GM21786 (cell line): ENCODE data around the gene SSU72.
"Not testable (repeated sequence)": the region's sequence is repeated elsewhere in the genome, so short reads cannot be mapped to it uniquely, and the experiment has no call there.

Source experiments
- ATAC-seq: cut with Tn5 transposase; IDR thresholded peaks from one replicate; pipeline ENCODE4 v1.9.1; 2021; ENCODE audit not compliant: unreplicated experiment

Gene SSU72

DNA sequence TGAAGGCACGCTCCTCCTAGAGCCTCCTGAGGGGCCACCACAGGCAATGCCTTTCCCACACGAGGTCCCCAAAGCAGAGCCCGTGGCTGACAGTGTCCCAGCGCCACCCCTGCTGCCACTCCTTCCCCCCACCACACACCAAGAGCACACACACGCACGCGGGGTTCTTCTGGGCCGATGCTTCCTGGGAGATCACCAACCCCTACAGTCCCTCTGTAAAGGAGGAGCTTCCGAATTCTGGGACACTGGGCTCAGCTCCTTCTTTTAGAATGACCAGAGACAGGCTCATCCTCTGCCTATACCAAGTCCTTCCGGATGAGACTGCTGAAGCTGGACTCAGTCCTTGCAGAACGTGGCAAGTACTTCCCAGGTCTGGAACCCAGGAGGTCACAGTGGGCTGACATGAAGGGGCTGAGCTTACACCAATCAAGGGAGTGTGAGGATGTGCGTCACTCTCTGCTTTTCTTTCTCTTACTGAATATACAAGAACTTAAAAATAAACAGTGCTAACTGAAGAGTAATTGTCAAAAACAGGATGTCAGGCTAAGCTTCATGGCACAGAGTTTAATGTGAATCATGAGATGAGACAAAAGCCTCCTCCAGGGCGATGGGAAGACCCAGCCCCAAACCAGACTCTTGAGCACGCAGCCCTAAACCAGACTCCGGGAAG is 12.7 kb downstream of the SSU72 start:
- no peak for ATAC-seq

DNA sequence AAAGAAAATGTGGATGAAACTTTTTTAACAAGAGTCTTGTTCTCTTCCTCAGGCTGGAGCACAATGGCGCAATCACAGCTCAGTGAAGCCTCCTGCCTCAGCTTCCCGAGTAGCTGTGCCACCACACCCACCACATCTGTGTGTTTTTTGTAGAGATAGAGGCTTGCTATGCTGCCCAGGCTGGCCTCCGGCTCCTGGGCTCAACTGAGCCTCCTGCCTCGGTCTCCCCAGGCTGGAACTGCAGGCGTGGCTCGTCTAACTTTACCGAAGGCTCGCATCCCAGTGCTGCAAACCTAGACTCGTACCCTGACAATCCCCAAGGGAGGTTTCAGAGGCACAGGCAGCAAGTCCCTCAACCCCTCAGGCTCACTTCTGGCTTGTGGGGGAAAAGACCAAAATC is 14.5 kb downstream of the SSU72 start:
- ATAC-seq, result no peak

DNA sequence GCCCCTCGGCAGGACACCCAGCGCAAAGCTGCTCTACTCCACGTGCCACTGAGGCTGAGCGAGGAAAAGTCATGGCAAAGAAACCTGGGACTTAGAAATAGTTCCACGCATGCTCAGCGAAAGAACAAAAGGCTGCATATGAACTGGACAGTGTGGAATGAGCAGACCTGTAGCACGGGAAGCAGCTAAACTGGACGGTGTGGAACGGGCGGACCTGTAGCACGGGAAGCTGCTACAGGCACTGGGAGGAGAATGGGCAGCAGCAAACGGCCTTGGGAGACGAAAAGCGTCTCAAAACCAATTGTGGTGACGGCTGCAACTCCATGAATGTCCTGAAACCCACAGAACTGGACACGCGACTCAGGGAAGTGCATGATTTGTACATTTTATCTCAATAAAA is 15.6 kb downstream of the SSU72 start:
- ATAC-seq, result no peak

DNA sequence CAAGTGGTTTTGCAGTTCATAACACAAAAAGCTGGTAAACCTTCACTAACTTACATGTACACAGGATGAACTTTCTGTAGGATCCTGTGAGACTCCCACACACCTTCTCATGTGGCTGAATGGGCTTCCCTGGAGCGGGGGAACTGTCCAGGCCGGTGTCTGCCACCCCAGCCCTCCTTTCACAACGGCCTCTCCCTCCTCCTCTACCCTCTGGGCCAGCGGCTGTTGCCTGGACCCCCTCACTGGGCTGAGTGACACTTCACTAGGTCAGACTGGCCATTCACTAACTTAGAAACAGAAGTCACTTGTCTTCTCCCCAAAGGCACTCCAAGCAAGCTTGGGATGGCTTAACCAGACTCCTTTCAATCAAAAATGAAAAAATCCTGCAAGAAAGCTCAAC is 16.1 kb downstream of the SSU72 start:
- ATAC-seq, result no peak

DNA sequence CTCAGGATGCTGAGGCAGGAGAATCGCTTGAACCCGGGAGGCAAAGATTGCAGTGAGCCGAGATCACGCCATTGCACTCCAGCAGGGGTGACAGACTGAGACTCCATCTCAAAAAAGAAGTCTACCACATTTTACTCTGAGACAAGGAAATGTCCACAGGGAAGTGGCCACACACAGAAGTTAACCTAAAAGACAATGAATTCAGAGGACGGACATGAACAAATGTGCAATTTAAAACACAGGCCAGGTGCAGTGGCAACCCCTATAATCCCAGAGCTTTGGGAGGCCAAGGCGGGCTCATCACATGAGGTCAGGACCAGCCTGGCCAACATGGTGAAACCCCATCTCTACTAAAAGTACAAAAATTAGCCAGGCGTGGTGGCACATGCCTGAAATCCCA is 17.0 kb downstream of the SSU72 start:
- not testable (repeated sequence) for ATAC-seq

DNA sequence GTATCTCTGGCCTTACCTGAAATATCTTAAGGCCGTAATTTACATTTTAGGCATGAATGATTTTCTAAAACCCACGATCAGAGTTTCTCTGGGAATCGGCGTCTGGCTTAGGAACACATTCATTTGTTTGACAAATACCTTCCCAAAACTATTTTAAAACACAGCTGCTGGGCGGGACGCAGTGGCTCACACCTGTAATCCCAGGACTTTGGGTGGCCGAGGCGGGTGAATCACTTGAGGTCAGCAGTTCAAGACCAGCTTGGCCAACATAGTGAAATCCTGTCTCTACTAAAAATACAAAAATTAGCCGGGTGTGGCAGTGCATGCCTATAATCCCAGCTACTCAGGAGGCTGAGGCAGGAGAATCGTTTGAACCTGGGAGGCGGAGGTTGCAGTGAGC is 17.7 kb downstream of the SSU72 start:
- not testable (repeated sequence) for ATAC-seq

DNA sequence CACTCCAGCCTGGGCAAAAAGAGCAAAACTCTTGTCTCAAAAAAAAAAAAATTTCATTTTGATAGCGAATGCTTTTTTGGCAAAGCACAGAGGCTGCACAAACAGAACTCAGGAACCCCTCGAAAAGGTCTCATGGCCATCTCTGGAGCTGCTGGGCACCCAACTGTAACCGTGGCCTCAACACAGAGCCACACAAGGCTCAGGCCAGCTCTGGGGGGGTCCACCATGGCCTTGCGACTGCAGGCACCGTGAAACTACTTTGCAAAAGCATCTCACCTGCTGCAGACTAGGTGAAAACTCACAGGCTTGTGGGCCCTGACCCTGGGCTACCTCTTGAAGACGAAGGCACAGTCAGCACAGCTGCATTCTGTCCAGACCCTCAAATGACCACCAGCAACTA is 18.2 kb downstream of the SSU72 start:
- ATAC-seq, result no peak

DNA sequence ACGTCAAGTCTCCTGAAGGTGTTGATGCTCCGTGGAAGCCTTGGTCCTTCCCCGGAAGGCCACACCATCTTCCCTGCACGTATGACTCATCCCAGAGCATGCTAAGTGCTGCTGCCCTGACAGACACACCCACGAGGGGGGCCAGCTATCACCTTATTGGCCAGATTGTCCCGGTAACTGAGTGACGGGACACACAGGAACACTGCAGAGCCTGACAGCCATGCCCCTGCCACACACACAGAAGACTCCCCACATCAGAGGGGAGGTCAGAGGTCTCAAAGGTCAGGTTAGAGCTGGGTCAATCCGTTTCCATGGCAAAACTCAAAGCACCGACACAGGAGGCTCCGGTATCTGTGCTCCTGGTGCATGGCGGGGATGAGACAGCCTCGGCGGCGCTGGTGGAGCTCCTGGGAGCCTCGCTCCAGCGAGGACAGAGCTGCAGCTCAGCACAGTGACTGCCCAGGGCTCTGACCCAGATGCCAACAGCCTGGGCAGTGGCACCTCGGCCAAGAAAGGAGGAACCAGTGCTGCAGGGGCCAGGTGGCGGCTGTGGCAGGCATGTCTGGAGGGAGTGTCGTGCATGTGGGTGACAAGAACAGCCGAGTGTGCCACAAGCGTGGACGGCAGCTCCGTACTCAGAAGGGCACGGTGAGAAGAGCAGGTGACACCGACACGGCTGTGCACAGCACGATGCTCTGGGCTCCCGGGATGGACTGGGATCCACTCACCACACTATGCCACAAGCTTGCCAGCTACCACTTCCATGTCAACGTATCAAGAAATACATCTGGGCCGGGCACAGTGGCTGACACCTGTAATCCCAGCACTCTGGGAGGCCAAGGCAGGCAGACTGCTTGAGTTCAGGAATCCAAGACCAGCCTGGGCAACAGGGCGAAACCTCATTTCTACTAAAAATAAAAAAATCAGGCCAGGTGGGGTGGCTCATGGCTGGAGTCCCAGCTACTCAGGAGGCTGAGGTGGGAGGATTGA is 19.4 kb downstream of the SSU72 start:
- no peak for ATAC-seq

DNA sequence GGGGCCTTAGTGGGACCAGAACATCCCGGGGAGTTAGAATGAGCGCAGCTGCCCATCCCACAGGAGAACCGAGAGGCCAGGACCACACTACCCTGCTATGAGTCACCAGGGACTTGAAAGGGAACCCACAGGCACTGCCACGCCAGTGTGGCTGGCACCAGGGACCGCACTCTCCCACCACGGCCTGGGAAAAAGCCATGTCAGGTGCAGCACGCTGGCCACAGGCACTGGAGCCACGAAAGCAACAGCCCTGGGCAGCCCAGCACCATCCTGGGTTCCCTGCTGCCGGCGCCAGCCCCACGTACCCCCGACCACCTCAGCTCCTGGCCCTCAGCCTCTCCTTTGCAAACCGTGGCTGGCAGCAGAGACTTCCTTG is 20.1 kb downstream of the SSU72 start:
- no peak for ATAC-seq

DNA sequence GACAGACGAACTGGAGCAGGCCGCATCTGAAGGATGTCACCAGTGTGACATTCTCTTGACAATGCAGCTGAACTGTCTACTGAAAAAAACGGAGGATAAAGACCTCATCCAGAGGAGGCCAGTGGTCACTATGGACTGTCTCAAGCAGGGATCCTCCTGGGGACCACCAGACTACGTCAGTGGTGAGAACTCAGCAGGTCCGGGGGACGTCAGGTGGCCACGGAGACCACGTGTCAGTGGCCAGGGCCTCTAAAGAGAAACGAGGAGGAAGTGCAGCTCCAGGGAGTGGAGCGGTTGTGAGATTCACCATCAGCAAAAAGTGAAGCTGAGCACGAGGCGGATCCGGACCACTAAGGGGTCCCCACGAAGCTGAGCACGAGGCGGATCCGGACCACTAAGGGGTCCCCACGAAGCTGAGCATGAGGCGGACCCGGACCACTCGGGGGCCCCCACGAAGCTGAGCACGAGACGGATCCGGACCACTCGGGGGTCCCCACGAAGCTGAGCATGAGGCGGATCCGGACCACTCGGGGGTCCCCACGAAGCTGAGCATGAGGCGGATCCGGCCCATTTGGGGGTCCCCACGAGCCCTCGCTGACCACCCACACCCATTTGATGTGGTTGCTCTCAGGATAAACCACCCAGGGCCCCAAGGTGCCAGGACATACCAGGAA is 20.7 kb downstream of the SSU72 start:
- ATAC-seq, result no peak

DNA sequence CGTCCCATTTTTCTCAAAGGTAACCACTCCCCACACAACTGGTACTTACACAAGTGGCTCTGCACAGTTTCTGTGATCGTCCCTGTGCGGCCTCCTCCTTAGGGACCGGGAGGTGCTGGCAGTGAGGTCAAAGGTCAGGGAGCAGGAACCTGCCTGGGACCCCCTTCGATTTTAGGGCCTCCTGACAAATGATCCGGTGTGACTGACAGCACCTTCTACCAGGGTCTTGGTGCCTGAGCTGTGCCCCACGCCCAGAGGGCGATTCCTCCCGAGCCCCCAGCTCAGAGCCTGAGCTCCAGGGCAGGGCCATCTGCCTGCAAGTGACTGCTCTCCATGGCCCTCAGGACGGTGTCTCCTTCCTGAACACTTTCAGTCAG is 22.4 kb downstream of the SSU72 start:
- ATAC-seq, result no peak

DNA sequence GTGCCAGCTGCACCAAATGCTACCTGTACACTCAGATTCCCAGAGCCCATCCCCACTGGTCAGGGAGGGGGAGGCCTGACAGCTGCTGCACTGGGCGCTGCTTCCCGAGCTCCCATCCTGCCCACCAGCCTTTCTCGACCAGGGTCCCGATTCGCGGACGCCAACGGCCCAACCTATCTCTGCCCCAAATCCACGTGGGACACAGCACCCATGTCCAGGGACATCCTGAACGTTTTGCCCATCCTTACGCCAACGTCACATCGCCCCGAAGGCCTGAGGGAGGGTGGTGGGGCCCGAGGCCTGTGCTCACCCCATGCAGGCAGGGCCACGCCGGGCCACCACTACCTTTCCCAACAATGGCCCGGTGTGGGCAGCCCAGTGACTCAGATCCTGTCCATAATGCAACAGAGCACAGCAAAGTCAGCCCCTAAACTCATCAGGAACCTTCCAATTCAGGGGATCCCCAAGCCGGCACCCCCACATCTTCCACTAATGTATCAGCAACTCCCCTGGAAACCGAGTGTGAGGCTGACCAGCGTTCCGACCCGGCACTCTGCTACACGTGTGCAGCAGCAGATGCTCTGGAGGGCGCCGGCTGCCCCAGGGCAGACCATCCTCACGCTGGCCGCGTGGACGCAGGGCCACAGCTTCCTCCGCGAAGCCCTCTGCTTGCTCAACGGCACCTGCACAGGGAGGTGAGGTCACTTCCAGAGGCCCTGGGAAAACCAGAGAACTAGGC is 23.0 kb downstream of the SSU72 start:
- no peak for ATAC-seq

DNA sequence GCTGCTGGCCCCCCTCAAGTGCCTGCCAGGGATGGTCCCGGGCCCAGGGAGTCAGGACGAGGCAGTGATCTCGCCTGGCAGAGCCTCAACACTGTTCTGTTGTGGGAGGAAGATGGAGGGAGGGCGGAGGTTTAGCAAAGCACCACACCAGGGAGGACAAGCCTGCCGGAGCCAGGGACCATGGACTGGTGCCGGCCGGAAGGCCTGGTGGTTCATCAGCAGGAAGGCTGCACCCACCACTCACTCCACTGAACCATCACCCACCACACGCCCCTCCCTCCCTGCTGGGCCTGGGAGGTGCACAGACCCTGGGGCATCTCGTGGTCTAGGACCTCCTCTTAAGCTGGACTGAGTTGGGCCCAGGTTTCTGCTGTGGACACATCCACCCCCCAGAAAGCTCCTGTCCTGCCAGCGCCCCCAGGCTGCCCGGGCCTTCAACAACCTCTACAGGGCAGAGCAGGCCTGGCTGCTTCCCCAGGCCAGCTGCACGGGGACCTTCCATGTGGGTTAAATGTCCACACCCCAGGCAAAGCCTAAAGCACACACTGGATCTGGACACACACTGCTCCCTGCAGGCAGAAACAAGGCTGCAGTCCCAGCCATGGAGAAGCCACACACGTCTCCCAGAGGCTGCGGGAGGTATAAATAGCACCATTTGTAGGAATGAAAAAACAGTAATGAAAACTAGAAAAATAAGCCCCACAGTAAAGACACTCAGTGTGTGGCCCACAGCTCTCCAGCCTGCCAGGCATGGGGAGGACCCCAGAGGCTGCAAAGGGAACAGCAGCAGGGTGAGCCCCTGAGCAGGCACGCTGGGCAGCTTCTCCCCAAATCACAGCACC is 23.9 kb downstream of the SSU72 start:
- ATAC-seq, result no peak

DNA sequence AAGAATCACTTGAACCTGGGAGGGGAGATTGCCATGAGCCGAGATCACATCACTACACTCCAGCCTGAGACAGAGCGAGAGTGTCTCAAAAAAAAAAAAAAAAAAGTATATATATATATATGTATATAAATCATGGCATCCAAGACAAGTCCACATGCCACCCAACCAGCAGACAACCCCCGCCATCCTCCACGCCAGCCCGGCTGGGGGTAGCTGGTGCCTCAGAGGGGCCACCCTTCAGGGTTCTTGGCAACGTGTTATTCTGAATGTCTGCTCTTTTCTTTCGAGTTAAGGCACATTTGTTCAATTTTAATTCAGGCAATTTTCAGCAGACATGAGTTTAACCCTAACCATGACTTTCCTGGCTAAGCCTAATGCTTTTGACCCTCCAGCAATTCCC is 24.6 kb downstream of the SSU72 start:
- ATAC-seq, result no peak

DNA sequence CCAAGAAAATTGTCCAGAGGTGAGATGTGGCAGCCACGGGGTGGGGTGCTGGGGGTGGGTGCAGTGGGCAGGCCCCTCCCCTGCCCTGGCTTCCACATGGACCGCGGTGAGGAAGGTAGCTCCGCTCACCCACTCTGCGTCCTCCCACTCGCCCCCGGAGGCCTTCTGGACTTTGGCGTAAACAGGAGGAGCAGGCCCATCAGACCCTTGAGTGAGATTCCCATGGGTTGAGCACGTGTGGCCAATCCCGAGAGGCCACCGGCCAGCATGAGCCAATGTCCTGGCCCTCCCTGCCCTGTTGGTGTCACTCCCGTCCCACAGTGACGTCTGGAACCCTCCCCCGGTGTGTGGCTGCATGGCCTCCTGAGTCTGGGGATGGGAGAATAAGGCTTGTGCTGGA is 26.1 kb downstream of the SSU72 start:
- no peak for ATAC-seq

DNA sequence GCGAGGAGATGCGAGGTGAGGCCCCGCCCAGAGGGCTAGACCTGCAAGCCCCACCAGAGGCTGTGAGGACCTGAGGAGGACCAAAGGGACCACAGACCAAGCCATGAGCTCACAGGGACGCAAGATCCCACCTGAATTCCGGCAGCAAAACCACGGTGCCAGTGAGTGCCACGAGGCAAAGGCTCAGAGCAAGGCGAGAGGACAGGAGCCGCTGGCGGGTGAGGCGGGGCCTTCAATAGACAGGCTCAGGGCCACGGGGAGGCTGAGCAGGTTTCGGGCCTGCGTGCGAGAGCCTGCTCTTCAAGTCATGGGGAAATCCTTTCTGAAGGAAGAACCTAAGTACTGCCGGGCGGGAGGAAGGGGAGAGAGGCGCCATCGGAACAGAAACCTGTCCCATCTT is 27.2 kb downstream of the SSU72 start:
- no peak for ATAC-seq

DNA sequence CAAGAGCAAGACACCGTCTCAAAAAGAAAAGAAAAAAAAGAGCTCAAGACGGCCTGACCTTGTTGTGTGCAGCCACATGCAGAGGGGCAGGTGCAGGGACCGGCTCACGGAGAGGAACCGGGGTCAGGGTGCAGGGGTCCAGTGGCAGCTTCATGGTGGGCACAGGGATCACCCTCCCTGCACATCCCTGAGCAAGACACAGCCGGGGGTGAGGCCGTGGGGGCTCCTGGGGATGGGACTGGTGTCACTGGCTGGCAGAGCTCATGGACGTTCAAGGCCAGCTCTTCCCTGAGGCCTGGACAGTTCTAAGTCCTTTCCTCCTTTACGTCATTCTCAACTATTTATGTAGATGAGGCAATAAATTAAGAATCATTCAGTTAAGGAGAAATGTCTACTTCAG is 27.7 kb downstream of the SSU72 start:
- ATAC-seq, result no peak

DNA sequence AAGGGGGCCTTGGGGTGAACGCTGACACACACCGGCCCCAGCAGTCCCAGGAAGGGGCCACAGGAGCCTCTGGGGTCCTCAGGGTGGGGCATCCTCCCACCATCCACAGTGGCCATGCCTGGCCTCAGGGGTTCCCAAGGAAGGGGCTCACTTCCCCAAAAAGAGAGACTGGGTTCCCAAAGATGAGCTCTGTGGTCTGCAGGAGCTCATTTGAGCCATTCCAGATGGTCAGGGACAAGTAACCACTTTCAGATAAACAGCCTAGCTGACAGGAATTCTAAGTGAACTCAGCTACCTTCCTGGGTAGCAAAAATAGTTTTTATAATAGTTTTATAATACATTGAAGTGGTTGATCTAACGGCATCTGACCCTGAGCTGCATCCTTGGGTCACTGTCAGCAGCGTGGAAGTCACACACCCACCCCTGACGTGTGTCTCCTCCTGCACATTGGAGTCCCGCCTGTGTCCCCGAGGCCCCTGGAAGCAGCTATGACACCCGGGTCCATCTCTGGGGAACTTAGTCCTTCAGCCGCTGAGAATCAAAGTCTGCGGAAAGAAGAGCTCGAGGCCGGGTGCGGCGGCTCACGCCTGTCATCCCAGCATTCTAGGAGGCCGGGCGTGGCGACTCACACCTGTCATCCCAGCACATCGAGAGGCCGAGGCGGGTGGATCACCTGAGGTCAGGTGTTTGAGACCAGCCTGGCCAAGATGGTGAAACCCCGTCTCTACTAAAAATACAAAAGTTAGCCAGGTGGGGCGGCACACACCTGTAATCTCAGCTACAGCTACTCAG is 28.5 kb downstream of the SSU72 start:
- no peak for ATAC-seq

DNA sequence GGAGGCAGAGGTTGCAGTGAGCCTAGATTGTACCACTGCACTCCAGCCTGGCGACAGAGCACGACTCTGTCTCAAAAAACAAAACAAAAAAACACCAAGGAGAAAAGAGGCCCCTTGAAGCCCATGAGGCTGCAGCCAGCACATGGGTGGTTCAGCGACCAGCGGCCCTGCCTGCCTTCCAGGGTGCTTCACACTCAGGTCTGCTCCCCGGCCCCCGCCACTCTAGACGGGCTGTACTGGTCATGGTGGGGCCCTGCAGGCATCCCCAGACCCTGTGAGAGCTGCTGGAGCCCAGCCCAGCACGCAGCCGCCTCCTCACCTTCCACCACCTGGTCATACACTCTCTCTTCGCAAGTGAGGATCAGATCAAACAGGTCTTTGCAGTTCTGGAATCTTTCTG is 30.1 kb downstream of the SSU72 start:
- no peak for ATAC-seq

DNA sequence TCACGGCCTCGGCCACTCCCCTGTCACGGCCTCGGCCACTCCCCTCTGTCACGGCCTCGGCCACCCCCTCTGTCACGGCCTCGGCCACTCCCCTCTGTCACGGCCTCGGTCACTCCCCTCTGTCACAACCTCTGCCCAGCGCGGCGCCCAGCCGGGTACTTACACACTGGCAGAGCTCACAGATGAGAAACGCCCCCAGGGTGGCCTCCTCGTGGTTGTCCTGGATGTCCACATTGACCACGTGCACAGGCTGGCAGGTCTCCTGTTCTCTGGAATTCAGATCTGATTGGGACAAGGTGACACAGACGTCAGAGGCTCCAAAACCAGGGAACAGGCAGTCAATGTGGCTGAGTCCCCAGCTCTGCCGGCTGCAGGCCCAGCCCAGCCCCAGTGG is 31.0 kb downstream of the SSU72 start:
- ATAC-seq, result no peak
